GM19099 (cell line): ENCODE data around the gene MAP2K1.

ENCODE experiments used
- POLR2A ChIP-seq: IDR thresholded peaks from 3 replicates; pipeline ENCODE4 v1.6.1; 2011; ENCODE audit warnings: low read depth; ENCODE audit not compliant: insufficient read length; ENCODE audit errors: extremely low read depth

The MAP2K1 gene

GRCh38 chr15:66514586-66514985 is 127.9 kb downstream of the MAP2K1 start:
- TF ChIP-seq POLR2A, result no peak

GRCh38 chr15:66515901-66516322 is 129.2 kb downstream of the MAP2K1 start:
- no peak for TF ChIP-seq POLR2A

- TF ChIP-seq POLR2A, result no peak
These were observed 137.2 kb downstream of the MAP2K1 start for GRCh38 chr15:66523926-66524325.

- TF ChIP-seq POLR2A, result no peak
These were observed 138.1 kb downstream of the MAP2K1 start for GRCh38 chr15:66524838-66525237.

- no peak for TF ChIP-seq POLR2A
These were observed 148.3 kb downstream of the MAP2K1 start for GRCh38 chr15:66535056-66535455.
